ENCODE results near the gene SRCIN1. TPM values are rescaled to one million over a fixed set of nuclear protein-coding genes. Genes with fewer than 3 reads are reported as not detected.
"Not testable (repeated sequence)": the region's sequence is repeated elsewhere in the genome, so short reads cannot be mapped to it uniquely, and the experiment has no call there.

The SRCIN1 gene
- polyA plus RNA-seq, 1 donor from 2014 or later: not detected

GRCh38 chr17:38624782-38625355, 19.1 kb upstream of the SRCIN1 start:
- not testable (repeated sequence) for H3K9me3 Mint-ChIP-seq, H3K36me3 Mint-ChIP-seq, H3K4me1 Mint-ChIP-seq
- H3K4me3 Mint-ChIP-seq: peak overlapping the region in 3 of 4 donors; percentile 23 to 88 (median 53)
- peaks cover 28% of the 10 kb centered on the region for H3K27me3 Mint-ChIP-seq
- peak overlapping the region; percentile 50 to 84 (median 63) for H3K27ac Mint-ChIP-seq

- H3K27ac Mint-ChIP-seq: no peak overlapping the region
- no peaks in the 10 kb centered on the region for H3K36me3 Mint-ChIP-seq
- H3K4me1 Mint-ChIP-seq: peaks cover 5 to 6% (median 6%) of the 10 kb centered on the region in 3 donors
- H3K27me3 Mint-ChIP-seq: peaks cover 25% of the 10 kb centered on the region
- no peak overlapping the region for H3K4me3 Mint-ChIP-seq
- H3K9me3 Mint-ChIP-seq: peaks cover 0 to 2% (median 0%) of the 10 kb centered on the region in 3 donors
Observed at GRCh38 chr17:38621538-38621937, 15.8 kb upstream of the SRCIN1 start.

GRCh38 chr17:38620551-38621277, 15.0 kb upstream of the SRCIN1 start:
- Mint-ChIP-seq H3K36me3 (no peaks in the 10 kb centered on the region), H3K4me3 (no peak overlapping the region), H3K9me3 (peaks cover 0 to 2% (median 0%) of the 10 kb centered on the region in 3 donors), H3K27ac (no peak overlapping the region), H3K4me1 (peaks cover 5 to 8% (median 6%) of the 10 kb centered on the region in 3 donors), H3K27me3 (peaks cover 25% of the 10 kb centered on the region)

DNA sequence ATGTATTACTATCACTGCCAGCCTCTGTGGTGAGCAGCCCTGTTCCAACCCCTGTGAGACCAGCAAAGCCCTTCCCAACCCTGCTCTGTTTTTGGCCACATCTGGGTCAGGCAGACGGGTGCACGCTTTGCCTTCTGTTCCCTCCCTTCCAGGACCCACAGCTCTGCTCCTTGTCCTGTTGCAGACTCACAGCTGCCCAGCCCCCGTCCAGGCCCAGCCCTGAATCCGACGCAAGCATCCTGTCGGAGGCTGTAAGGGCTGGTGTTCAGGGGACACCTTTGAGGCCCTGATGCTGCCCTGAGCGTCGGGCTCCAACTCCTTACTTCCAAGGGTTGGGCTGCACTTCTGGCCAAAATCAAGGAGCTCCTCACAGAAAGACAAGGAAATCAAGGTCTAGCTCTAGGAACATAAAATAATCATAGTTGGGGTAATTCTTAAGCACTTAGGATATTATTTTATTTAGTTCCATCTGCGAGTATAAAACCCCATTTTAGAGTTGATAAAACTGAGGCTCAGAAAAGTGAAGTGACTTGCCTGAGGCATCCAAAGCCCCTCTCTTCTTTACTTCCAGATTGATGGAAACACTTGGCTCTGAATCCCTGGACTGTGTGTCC, 14.3 kb upstream of the SRCIN1 start:
- peaks cover 21% of the 10 kb centered on the region for H3K27me3 Mint-ChIP-seq
- peaks cover 5 to 6% (median 6%) of the 10 kb centered on the region in 3 donors for H3K4me1 Mint-ChIP-seq
- H3K27ac Mint-ChIP-seq: peak overlapping the region in 1 of 3 donors; percentile 78
- H3K36me3 Mint-ChIP-seq: no peaks in the 10 kb centered on the region
- H3K4me3 Mint-ChIP-seq: no peak overlapping the region
- H3K9me3 Mint-ChIP-seq: peaks cover 0 to 2% (median 0%) of the 10 kb centered on the region in 3 donors

GRCh38 chr17:38619451-38619795, 13.7 kb upstream of the SRCIN1 start:
- peak overlapping the region in 1 of 3 donors; percentile 59 for H3K27ac Mint-ChIP-seq
- H3K4me1 Mint-ChIP-seq: peaks cover under 1 to 2% (median under 1%) of the 10 kb centered on the region in 3 donors
- no peak overlapping the region for H3K4me3 Mint-ChIP-seq
- no peaks in the 10 kb centered on the region for H3K9me3 Mint-ChIP-seq
- H3K27me3 Mint-ChIP-seq: peaks cover 17% of the 10 kb centered on the region
- no peaks in the 10 kb centered on the region for H3K36me3 Mint-ChIP-seq

DNA sequence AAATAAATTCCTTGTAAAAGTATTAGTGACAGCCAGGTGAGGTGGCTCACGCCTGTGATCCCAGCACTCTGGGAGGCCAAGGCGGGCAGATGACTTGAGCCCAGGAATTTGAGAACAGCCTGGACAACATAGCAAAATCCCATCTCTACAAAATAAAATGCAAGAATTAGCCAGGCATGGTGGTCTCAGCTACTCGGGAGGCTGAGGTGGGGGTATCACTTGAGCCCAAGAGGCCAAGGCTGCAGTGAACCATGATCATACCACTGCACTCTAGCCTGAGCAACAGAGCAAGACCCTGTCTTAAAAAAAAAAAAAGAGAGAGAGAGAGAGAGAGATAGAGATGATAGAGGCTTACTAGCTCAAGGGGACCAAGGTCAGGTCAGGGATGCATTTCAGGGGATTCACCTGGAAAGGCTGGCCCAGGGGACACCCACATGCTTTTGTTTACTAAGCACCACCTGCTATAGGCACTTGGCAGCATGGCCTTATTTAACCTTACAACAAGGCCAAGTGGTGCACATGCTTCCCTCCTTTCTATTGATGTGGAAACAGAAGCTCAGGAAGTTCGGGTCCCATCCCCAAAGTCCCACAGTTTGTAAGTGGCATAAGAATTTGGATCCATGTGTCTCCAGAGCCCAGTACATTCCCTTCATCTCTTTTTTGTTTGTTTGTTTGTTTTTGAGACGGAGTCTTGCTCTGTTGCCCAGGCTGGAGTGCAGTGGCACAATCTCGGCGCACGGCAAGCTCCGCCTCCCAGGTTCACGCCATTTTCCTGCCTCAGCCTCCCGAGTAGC, 12.4 kb upstream of the SRCIN1 start:
- Mint-ChIP-seq H3K36me3 (no peaks in the 10 kb centered on the region), H3K27ac (no peak overlapping the region), H3K4me1 (peaks cover 0 to 2% (median 0%) of the 10 kb centered on the region in 3 donors), H3K27me3 (peaks cover 25% of the 10 kb centered on the region), H3K9me3 (no peaks in the 10 kb centered on the region), H3K4me3 (no peak overlapping the region)

DNA sequence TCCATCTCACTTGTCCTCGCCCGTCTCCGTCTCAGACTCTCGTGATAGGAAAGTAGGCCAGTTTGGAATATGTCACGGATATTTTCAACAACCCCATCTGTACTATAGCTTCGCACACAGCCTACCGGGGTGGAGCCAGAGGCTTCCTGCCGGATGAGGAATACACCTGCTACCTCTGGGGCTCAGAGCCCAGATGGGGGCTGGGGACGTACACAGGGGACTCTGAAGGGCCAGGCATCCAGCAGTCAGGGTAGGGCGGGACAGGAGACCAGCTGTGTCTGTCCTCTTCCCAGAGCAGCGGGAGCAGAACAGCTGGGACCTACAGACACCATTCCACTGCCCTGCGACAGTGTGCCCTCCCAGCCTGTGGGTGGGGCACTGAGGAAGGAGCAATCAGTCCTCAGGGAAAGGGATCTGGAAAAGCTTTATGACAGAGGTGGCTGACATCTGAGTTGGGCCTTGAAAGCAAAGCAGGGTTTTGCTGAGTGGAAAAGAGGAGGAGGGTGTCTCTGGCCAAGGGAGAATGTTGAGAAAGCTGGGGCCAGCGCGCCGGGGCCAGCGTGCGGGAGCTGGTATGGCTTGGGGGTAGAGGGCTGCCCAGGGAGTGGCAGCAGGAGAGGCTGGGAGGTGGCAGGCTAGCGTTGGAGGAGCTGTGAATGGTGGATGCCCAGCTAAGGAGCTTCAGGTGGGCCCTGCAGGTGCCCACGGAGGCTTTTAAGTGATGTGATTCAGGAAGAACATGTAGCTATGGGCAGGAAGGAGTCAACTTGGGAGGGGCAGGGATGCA, 11.5 kb upstream of the SRCIN1 start:
- peak overlapping the region in 1 of 3 donors; percentile 59 for H3K27ac Mint-ChIP-seq
- peaks cover 0 to 3% (median 2%) of the 10 kb centered on the region in 3 donors for H3K9me3 Mint-ChIP-seq
- H3K4me3 Mint-ChIP-seq: no peak overlapping the region
- peaks cover 0 to 2% (median 0%) of the 10 kb centered on the region in 3 donors for H3K4me1 Mint-ChIP-seq
- H3K36me3 Mint-ChIP-seq: no peaks in the 10 kb centered on the region
- peaks cover 18% of the 10 kb centered on the region for H3K27me3 Mint-ChIP-seq

DNA sequence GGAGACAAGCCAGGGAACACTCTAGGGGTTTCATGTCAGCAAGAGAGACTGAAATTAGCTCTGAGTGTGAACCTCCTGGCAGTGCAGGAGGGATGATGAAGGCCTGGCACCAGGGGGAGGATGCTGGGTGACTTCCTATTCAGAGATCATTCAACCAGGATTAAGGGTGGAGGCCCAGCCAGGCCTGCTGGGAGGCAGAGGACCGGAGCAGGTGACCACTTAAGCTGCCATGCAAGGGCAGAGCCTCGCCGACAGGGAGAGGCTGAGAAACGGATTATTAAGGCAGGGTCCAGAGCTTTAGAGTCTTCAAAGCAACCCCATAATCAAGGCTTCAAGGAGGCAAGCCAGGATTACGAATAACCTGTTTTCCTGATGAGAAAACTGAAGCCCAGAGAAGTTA, 10.6 kb upstream of the SRCIN1 start:
- Mint-ChIP-seq H3K36me3 (no peaks in the 10 kb centered on the region), H3K27ac (no peak overlapping the region), H3K27me3 (peaks cover 20% of the 10 kb centered on the region), H3K4me1 (peaks cover 0 to 2% (median 0%) of the 10 kb centered on the region in 3 donors), H3K9me3 (peaks cover 0 to 7% (median 5%) of the 10 kb centered on the region in 3 donors), H3K4me3 (no peak overlapping the region)

- Mint-ChIP-seq H3K27ac (no peak overlapping the region), H3K4me1 (peaks cover 0 to 2% (median 0%) of the 10 kb centered on the region in 3 donors), H3K4me3 (no peak overlapping the region), H3K9me3 (peaks cover 0 to 11% (median 5%) of the 10 kb centered on the region in 3 donors), H3K27me3 (peaks cover 31% of the 10 kb centered on the region), H3K36me3 (no peaks in the 10 kb centered on the region)
Observed at GRCh38 chr17:38613981-38614779, 8.4 kb upstream of the SRCIN1 start.

DNA sequence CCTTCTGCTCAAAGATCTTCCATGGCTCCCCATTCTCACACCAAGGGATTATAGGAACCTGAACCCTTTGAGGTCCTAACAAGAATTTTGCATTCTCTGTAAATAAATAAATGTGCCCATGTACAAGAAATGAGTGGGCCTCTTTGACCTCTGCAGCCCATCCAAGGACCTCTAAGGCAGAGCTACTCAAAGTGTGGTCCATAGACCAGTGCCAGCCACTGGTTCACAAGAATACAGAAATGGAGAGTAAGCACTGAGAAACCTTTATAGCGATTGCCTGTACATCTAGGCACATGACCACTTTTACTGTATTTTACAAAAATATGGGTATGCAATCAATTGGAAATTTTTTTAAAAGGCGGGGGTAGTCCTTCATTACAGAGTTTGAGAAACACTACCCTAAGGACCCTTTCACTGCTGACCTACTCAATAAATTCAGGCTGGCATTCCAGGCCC, 7.8 kb upstream of the SRCIN1 start:
- Mint-ChIP-seq H3K4me1 (peaks cover 0 to 2% (median 0%) of the 10 kb centered on the region in 3 donors), H3K27me3 (peaks cover 37% of the 10 kb centered on the region), H3K36me3 (no peaks in the 10 kb centered on the region), H3K27ac (no peak overlapping the region), H3K4me3 (no peak overlapping the region), H3K9me3 (peaks cover 0 to 11% (median 5%) of the 10 kb centered on the region in 3 donors)

DNA sequence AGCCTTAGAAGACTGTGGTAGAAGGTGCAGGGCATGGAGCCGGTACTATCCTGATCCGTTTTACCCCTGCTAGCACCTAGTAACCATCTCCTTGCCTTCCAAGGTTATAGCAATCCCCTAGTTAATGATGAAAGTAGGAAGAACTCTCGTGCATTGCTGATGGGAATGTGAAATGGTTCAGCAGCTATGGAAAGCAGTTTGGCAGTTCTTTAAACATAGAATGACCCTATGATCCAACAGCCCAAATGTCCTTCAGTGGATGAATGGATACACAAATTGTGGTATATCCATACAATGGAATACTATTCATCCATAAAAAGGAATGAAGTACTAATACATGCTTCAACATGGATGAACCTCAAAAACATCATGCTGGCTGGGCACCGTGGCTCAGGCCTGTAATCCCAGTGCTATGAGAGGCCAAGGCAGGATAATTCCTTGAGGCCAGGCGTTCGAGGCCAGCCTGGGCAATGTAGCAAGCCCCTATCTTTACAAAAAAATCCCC, 6.2 kb upstream of the SRCIN1 start:
- H3K36me3 Mint-ChIP-seq: no peaks in the 10 kb centered on the region
- peak overlapping the region in 1 of 4 donors; percentile 83 for H3K4me3 Mint-ChIP-seq
- peaks cover 4 to 6% (median 5%) of the 10 kb centered on the region in 3 donors for H3K4me1 Mint-ChIP-seq
- H3K27me3 Mint-ChIP-seq: peaks cover 53% of the 10 kb centered on the region
- H3K9me3 Mint-ChIP-seq: peaks cover 0 to 11% (median 5%) of the 10 kb centered on the region in 3 donors
- no peak overlapping the region for H3K27ac Mint-ChIP-seq

DNA sequence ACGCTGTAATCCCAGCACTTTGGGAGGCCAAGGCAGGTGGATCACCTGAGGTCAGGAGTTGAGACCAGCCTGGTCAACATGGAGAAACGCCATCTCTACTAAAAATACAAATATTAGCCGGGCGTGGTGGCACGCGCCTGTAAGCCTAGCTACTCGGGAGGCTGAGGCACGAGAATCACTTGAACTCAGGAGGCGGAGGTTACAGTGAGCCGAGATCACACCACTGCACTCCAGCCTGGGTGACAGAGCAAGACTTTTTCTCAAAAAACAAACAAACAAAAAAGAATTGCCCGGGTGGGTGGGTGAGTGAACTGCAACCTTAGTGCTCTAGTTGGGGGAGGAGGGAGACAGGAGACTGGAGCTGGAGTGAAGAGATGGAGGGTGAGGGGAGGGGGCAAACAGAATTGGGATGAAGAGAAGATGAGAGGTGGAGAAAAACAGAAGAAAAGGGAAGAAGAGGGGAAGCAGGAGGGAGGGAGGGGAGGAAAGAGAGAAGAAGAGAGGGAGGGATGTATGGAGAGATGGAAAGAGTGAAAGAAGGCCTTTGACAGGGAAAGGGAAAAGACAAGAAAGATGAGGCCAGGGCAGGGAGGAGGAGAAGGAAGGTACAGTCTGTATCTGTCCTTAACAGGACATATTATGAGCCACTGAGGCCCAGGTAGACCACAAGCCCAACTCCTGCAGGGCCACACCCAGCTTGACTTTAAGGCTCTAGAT, 5.5 kb upstream of the SRCIN1 start:
- Mint-ChIP-seq H3K36me3 (no peaks in the 10 kb centered on the region), H3K4me3 (no peak overlapping the region), H3K4me1 (peaks cover 4 to 6% (median 5%) of the 10 kb centered on the region in 3 donors), H3K27ac (no peak overlapping the region), H3K9me3 (peaks cover 0 to 11% (median 5%) of the 10 kb centered on the region in 3 donors), H3K27me3 (peaks cover 58% of the 10 kb centered on the region)

All from IgD-negative memory B cell (primary cell).